WTC11 (cell line): ENCODE results near the gene ZNF554. TPM values are rescaled to one million over a fixed set of nuclear protein-coding genes. Genes with fewer than 3 reads are reported as not detected.

Experiments used
- ATAC-seq: fragments of 200-7000 bp; cut with Tn5 transposase; 2 replicates; pipeline ENCODE4 v1.10.0; 2021; ENCODE audit warnings: mild to moderate bottlenecking, moderate library complexity
- CTCF ChIA-PET: fragments of 300-600 bp; sonication (Branson Sonifier 250); formaldehyde crosslinking; loops from one replicate; lab custom pipeline; 2021; ENCODE audit warnings: antibody characterized with exemption; lab: Charles Lee
- POLR2A ChIA-PET: fragments of 350-600 bp; sonication (Branson Sonifier 250); formaldehyde crosslinking; loops from one replicate; lab custom pipeline; 2021; ENCODE audit warnings: antibody characterized with exemption; lab: Charles Lee
- DNase-seq: peaks from one replicate; pipeline ENCODE4 v3.0.0; 2021; ENCODE audit warnings: low spot score
- H3K27ac Mint-ChIP-seq: 2 replicates; pipeline ENCODE4 v1.8.0; 2021; ENCODE audit warnings: mixed read lengths
- H3K27me3 Mint-ChIP-seq: 2 replicates; pipeline ENCODE4 v1.8.0; 2021; ENCODE audit warnings: low read depth, mild to moderate bottlenecking, moderate library complexity, mixed read lengths
- H3K36me3 Mint-ChIP-seq: 2 replicates; pipeline ENCODE4 v1.8.0; 2021; ENCODE audit warnings: mixed read lengths
- H3K4me1 Mint-ChIP-seq: 2 replicates; pipeline ENCODE4 v1.8.0; 2022; ENCODE audit warnings: mixed read lengths
- H3K4me3 Mint-ChIP-seq: 2 replicates; pipeline ENCODE4 v1.8.0; 2021; ENCODE audit warnings: mild to moderate bottlenecking, moderate library complexity, mixed read lengths
- H3K9me3 Mint-ChIP-seq: 2 replicates; pipeline ENCODE4 v1.8.0; 2021; ENCODE audit warnings: mixed read lengths
- ATF3 ChIP-seq: sonication (generic); formaldehyde crosslinking; conservative IDR thresholded peaks from 2 replicates; pipeline ENCODE4 v1.8.1; 2022; ENCODE audit warnings: mild to moderate bottlenecking, missing genetic modification reagents
- JUN ChIP-seq: sonication (generic); formaldehyde crosslinking; IDR thresholded peaks from 2 replicates; pipeline ENCODE4 v1.8.0; 2023; ENCODE audit warnings: mild to moderate bottlenecking, missing genetic modification reagents
- RORB ChIP-seq: fragments of 250-450 bp; sonication (Bioruptor Pico); IDR thresholded peaks from 2 replicates; pipeline ENCODE4 v1.9.0; 2021; ENCODE audit warnings: mild to moderate bottlenecking
- ZMAT4 ChIP-seq: fragments of 250-450 bp; sonication (Bioruptor Pico); IDR thresholded peaks from 2 replicates; pipeline ENCODE4 v1.9.0; 2021; ENCODE audit warnings: mild to moderate bottlenecking
- ZNF219 ChIP-seq: sonication (generic); formaldehyde crosslinking; IDR thresholded peaks from 2 replicates; pipeline ENCODE4 v1.8.0; 2023; ENCODE audit warnings: missing genetic modification reagents, mild to moderate bottlenecking, borderline replicate concordance
- ZNF396 ChIP-seq: fragments of 250-450 bp; sonication (Bioruptor Pico); IDR thresholded peaks from 2 replicates; pipeline ENCODE4 v1.8.0; 2021; ENCODE audit warnings: mild to moderate bottlenecking, moderate library complexity, borderline replicate concordance
- total RNA-seq: library from RNA; stranded (reverse); gene quantifications from 3 replicates; pipeline ENCODE4 v1.2.3, GENCODE V29; 2021
- TF ChIP-seq, protein P1 (sequence below): fragments of 250-450 bp; sonication (Bioruptor Pico); conservative IDR thresholded peaks from 2 replicates; pipeline ENCODE4 v1.9.0; 2021; ENCODE audit warnings: mild to moderate bottlenecking
- TF ChIP-seq, protein P2 (sequence below): sonication (generic); formaldehyde crosslinking; IDR thresholded peaks from 2 replicates; pipeline ENCODE4 v1.8.0; 2022; ENCODE audit warnings: missing genetic modification reagents
- TF ChIP-seq, protein P3 (sequence below): sonication (generic); formaldehyde crosslinking; IDR thresholded peaks from 2 replicates; pipeline ENCODE4 v1.8.0; 2023; ENCODE audit warnings: missing genetic modification reagents, mild to moderate bottlenecking, borderline replicate concordance

Gene ZNF554
- total RNA-seq, 1 experiment from 2014 or later: 5.7 TPM

- DNase-seq (no peak), ATAC-seq (no peak)
- Mint-ChIP-seq H3K27ac (no peak overlapping the region), H3K27me3 (no peaks in the 10 kb centered on the region), H3K4me1 (no peaks in the 10 kb centered on the region), H3K36me3 (peaks cover 23% of the 10 kb centered on the region), H3K4me3 (no peak overlapping the region), H3K9me3 (no peaks in the 10 kb centered on the region)
- POLR2A ChIA-PET: no interaction called here
- TF ChIP-seq ZNF219 (no peak), JUN (CRISPR knock-in tag) (no peak), ZNF396 (CRISPR knock-in tag) (no peak), RORB (CRISPR knock-in tag) (no peak), ATF3 (CRISPR knock-in tag) (no peak)
- TF ChIP-seq, protein P1, sequence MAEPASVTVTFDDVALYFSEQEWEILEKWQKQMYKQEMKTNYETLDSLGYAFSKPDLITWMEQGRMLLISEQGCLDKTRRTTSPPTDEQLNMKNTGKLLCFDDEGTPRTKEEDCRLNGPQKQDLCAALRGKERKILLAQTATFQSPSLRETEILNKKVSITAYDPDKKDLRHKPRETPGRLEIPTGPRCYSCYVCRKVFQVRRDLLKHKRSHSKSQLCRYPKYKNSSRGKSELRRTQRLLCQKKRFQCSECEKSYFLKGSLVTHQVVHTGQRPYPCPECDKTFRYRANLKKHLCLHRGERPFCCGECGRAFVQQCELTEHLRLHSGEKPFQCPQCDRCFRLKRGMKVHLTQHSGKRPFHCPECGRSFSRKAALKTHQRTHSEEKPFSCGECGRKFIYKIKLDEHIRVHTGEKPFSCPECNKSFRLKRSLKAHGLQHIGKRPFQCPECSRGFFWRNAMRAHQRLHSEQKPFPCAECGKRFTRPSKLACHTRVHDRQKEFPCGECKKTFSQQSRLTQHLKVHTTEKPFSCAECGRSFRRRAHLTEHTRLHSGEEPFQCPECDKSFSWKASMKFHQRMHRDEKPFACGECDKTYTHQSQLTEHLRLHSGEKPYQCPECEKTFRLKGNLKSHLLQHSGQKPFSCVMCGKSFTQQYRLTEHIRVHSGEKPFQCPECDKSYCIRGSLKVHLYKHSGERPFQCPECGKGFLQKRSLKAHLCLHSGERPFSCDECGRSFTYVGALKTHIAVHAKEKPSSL (CRISPR knock-in tag): no peak
- TF ChIP-seq, all 79 proteins: peak for 0
- CTCF ChIA-PET: no interaction called here
Observed at GRCh38 chr19:2808129-2808941, 11.3 kb upstream of the ZNF554 start.

DNA sequence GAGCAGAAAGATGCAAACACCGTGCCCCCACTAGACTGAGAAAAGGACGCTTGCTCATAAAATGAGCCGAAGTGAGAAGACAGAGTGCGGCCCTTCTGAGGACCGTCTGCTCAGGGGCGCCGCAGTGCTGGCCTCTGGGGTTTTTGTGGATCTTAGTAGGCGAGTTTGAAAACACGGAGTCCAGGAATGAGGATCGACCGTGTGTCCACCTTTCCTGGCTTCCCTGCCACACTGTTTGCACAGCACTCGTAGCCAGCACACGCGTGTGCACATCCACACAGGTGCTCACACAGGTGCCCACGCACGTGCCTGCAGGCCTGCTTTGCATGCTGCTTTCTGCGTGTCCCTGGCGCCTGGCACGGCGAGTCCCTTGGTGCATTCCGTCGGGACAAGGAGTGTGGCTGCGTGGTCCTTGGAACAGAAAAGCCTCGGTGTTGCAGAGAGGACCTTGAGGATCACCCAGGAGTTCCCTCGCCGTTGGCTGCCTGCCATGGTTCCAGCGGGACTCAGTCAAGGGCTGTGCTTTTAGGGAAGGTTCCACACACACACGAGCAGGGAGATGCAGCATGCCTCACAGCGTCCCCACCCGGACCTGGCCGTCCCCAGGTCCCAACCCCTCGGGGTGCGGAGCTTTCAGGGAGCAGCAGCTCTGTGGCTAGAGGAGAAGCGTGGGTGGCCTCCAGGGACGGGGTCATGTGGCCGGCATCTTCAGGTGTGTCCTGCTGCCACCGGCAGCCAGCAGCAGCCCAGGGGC lies 10.1 kb upstream of the ZNF554 start:
- DNase-seq: no peak
- Mint-ChIP-seq H3K4me3 (no peak overlapping the region), H3K36me3 (peaks cover 19% of the 10 kb centered on the region), H3K4me1 (no peaks in the 10 kb centered on the region), H3K27ac (no peak overlapping the region), H3K27me3 (no peaks in the 10 kb centered on the region), H3K9me3 (no peaks in the 10 kb centered on the region)
- TF ChIP-seq, protein P2, sequence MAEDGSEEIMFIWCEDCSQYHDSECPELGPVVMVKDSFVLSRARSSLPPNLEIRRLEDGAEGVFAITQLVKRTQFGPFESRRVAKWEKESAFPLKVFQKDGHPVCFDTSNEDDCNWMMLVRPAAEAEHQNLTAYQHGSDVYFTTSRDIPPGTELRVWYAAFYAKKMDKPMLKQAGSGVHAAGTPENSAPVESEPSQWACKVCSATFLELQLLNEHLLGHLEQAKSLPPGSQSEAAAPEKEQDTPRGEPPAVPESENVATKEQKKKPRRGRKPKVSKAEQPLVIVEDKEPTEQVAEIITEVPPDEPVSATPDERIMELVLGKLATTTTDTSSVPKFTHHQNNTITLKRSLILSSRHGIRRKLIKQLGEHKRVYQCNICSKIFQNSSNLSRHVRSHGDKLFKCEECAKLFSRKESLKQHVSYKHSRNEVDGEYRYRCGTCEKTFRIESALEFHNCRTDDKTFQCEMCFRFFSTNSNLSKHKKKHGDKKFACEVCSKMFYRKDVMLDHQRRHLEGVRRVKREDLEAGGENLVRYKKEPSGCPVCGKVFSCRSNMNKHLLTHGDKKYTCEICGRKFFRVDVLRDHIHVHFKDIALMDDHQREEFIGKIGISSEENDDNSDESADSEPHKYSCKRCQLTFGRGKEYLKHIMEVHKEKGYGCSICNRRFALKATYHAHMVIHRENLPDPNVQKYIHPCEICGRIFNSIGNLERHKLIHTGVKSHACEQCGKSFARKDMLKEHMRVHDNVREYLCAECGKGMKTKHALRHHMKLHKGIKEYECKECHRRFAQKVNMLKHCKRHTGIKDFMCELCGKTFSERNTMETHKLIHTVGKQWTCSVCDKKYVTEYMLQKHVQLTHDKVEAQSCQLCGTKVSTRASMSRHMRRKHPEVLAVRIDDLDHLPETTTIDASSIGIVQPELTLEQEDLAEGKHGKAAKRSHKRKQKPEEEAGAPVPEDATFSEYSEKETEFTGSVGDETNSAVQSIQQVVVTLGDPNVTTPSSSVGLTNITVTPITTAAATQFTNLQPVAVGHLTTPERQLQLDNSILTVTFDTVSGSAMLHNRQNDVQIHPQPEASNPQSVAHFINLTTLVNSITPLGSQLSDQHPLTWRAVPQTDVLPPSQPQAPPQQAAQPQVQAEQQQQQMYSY: peak; percentile 81
- no peak for TF ChIP-seq ZMAT4 (CRISPR knock-in tag)
- ChIA-PET CTCF (no interaction called here), POLR2A (no interaction called here)
- ATAC-seq: no peak

- no peak for ATAC-seq
- Mint-ChIP-seq H3K27me3 (no peaks in the 10 kb centered on the region), H3K27ac (no peak overlapping the region), H3K4me3 (no peak overlapping the region)
- CTCF ChIA-PET: no interaction called here
- TF ChIP-seq, protein P3, sequence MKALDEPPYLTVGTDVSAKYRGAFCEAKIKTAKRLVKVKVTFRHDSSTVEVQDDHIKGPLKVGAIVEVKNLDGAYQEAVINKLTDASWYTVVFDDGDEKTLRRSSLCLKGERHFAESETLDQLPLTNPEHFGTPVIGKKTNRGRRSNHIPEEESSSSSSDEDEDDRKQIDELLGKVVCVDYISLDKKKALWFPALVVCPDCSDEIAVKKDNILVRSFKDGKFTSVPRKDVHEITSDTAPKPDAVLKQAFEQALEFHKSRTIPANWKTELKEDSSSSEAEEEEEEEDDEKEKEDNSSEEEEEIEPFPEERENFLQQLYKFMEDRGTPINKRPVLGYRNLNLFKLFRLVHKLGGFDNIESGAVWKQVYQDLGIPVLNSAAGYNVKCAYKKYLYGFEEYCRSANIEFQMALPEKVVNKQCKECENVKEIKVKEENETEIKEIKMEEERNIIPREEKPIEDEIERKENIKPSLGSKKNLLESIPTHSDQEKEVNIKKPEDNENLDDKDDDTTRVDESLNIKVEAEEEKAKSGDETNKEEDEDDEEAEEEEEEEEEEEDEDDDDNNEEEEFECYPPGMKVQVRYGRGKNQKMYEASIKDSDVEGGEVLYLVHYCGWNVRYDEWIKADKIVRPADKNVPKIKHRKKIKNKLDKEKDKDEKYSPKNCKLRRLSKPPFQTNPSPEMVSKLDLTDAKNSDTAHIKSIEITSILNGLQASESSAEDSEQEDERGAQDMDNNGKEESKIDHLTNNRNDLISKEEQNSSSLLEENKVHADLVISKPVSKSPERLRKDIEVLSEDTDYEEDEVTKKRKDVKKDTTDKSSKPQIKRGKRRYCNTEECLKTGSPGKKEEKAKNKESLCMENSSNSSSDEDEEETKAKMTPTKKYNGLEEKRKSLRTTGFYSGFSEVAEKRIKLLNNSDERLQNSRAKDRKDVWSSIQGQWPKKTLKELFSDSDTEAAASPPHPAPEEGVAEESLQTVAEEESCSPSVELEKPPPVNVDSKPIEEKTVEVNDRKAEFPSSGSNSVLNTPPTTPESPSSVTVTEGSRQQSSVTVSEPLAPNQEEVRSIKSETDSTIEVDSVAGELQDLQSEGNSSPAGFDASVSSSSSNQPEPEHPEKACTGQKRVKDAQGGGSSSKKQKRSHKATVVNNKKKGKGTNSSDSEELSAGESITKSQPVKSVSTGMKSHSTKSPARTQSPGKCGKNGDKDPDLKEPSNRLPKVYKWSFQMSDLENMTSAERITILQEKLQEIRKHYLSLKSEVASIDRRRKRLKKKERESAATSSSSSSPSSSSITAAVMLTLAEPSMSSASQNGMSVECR (CRISPR knock-in tag): no peak
- TF ChIP-seq, protein P1 (CRISPR knock-in tag): no peak
- TF ChIP-seq, all 79 proteins: peak for 0
- Mint-ChIP-seq H3K9me3 (no peaks in the 10 kb centered on the region), H3K36me3 (peaks cover 17% of the 10 kb centered on the region), H3K4me1 (no peaks in the 10 kb centered on the region)
- POLR2A ChIA-PET: no interaction called here
- no peak for DNase-seq
Observed at GRCh38 chr19:2810141-2811091, 9.3 kb upstream of the ZNF554 start.
